Tibial nerve (tissue), 4 donors: ENCODE results near the gene SLC25A48.

Source experiments
- EP300 ChIP-seq, 2 donors: sonication (generic); formaldehyde crosslinking; IDR thresholded peaks; one replicate each; pipeline ENCODE4 v1.6.1; 2017; ENCODE audit warnings: antibody characterized with exemption in 2 of 2, mild to moderate bottlenecking in 1 of 2
- POLR2A ChIP-seq, 2 donors: fragments of 450-650 bp; IDR thresholded peaks; one replicate each; pipeline ENCODE4 v1.6.1; 2017; ENCODE audit warnings: antibody characterized with exemption in 2 of 2, mild to moderate bottlenecking in 2 of 2, moderate library complexity in 2 of 2
- TF ChIP-seq, protein P1 (sequence below), 5 experiments: fragments of 200-600 bp in 3 of 5; fragments of 450-650 bp in 2 of 5; sonication (generic) in 3 of 5; IDR thresholded peaks; one replicate each; pipeline ENCODE4 v1.5.1; 2016 to 2019; ENCODE audit warnings: antibody characterized with exemption in 5 of 5, mild to moderate bottlenecking in 3 of 5, moderate library complexity in 2 of 5

DNA sequence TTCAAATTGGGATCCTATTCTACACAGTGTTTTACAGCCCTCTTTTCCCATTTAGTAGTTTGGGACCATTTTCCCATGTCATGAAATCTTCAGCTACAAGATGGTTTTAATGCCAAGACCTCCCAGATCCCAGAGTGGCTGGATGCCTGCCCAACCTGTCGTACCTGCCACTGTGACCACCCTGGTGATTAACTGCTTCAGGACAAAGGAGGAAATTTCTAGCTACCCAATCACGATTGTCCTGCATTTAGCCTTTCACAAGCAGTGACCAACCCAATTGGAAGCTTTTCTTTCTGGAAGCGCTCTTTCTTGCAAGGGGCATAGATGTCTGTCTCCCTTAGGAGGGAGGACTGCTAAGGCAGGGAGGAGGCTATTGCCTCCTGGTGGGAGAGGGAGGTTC lies 47.4 kb downstream of the SLC25A48 start:
- TF ChIP-seq POLR2A (IDR thresholded peaks at IDR 0.05) (no peak), EP300 (IDR thresholded peaks at IDR 0.05) (no peak)
- TF ChIP-seq, protein P1, sequence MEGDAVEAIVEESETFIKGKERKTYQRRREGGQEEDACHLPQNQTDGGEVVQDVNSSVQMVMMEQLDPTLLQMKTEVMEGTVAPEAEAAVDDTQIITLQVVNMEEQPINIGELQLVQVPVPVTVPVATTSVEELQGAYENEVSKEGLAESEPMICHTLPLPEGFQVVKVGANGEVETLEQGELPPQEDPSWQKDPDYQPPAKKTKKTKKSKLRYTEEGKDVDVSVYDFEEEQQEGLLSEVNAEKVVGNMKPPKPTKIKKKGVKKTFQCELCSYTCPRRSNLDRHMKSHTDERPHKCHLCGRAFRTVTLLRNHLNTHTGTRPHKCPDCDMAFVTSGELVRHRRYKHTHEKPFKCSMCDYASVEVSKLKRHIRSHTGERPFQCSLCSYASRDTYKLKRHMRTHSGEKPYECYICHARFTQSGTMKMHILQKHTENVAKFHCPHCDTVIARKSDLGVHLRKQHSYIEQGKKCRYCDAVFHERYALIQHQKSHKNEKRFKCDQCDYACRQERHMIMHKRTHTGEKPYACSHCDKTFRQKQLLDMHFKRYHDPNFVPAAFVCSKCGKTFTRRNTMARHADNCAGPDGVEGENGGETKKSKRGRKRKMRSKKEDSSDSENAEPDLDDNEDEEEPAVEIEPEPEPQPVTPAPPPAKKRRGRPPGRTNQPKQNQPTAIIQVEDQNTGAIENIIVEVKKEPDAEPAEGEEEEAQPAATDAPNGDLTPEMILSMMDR (IDR thresholded peaks at IDR 0.05): no peak
